NCI-H82 (cell line): ENCODE data around the gene UBR3.
A peak's percentile ranks its signal among the peaks of the same experiment; 100 is the strongest.
"Not testable (repeated sequence)": the region's sequence is repeated elsewhere in the genome, so short reads cannot be mapped to it uniquely, and the experiment has no call there.

ENCODE experiments used
- DNase-seq: peaks from one replicate; lab custom pipeline; 2025; lab: John Stamatoyannopoulos, UW

The UBR3 gene

DNA sequence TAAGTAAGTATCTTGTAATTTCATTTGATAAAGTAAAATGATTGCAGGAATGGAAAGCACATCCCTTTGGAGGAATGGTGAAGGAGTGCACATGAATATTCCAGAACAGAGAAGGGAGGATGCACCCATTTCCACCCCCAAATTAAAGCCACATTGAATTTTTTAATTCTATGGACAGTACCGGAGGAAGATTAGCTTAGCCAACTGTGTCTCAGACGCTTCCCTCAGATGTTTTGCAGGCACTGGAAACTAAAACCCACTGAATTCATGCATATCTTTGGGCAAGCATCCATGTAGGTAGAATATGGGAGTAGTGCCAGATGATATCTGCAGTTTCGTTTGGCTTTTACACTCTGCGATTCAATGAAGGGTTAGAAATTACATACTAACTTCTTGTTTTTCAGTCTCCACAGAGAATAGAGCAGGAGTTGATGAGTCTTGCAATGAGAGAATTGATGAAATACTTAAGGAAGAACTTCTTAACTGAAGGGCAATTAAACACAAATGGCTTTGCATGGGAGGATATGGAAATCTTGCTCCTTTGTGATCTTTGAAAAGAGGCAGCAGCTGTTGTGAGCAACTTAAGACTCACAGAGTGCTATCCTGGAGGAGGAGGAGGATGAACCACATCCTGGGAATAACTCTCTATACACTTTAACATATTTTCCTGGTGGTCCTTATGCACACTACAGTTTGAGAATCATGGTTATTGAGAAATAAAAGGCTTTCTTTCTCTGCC is 279.0 kb downstream of the UBR3 start:
- no peak for DNase-seq

DNA sequence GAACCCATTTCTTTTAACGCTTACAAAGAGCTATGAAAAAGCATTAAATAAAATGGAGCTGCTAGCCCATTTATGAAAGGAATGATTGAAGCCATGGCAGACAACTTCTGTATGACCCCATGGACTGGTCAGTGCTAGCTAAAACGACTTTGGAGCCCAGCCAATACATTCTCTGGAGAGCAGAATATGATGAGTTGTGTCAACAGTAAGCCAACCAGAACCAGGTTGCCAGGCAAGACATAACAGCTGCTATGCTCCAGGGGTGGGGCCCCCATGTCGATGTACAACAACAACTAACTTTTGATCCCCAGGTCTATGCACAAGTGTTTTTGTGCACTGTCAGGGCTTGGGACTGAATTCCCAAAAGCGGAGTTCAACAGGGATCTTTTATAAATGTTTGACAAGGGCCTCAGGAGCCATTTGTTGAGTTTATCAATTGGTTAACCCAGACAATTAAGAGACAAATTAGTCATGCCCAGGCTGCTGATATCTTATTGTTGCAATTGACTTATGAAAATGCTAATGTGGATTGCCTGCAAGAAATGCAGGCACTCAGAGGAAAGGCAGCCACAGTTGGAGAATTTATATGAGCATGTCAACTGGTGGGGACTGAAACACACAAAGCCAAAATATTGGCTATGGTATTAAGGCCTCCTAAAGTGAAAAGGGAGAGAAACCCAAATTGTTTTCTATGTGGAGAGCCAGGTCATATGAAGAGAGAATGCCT is 286.1 kb downstream of the UBR3 start:
- no peak for DNase-seq

DNA sequence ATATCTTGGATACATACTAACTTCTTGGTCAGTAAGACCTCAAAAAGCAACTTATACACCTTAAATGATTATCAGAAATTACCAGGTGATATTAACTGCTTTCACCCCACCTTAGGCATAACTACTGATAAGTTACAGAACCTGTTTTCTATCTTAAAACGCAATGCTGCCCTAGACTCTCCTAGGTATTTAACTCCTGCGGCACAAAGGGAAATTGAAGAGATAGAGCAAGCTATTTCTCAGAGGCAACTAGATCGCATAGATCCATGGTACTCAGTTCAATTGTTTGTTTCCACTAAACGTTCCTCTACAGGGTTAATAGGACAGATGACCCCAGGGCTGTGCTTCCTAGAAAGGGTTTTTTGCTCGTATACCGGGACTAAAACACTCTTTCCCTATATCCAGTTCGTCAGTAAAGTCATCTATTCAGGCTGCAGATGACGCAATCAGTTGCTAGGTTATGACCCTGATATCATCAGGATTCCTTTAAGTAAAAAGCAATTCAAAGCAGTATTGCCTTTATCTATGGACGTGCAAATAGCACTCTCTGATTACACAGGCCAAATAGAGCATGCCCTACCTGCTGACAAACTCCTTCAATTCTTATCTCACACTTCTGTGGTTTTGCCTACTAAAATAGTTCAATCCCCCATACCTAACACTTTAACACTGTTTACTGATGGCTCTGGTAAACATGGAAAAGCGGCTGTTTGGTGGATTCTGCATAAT is 288.4 kb downstream of the UBR3 start:
- DNase-seq, result no peak

DNA sequence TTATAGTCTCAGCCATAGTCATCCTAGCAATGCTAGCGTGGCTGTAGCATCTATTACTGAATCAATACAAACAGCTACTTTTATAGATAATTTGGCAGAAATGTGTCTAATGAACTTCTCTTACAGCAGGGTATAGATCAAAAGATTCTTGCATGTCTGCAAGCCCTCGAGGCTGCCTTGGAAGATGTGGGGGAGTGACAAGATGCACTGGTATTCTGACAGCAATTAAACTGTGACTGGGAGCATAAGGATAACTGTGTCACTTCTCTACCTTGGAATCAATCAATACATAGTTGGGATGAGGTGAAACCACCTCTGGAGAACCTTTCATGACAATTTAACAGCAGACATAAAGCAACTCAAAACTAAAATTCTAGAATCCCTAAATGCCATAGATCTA is 291.4 kb downstream of the UBR3 start:
- DNase-seq, result no peak

DNA sequence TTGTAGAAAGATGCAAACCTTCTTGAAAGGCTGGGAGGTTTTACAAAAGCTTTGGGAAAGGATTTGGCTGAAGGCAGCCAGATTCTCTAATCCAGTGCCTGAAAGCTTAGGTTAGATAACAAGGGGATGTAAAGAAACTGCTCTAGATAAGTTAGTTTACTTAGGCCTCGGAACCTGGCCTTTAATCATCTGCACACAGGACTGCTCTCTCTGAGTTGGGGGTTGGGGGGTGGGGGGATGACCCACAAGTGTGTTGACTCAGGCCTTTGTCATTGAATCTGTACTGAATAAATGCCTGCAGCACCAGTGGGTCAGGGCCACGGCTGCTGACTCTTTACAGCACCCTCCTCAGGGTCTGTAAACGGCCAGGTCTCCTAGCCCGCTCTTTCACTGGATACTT is 292.1 kb downstream of the UBR3 start:
- DNase-seq, result peak; percentile 15

DNA sequence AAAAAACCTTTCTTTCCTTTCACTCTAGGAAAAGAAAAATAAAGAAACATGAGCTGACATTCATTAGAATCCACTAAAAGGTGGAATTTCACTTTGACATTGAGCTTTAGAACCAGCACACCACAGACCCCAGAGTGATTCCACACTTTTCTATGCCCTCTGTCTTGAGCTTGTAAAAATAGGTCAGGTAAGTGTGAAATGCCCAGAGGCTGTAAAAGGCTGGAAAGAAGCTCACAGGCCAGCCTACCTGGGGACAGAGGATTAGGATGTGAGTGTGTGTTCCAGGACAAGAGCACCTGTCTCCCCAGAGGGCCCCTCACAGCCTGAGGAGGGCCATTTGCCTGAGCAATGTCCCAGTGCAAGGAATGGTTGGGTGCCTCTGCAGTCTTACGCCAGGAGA is 294.4 kb downstream of the UBR3 start:
- DNase-seq, result no peak

DNA sequence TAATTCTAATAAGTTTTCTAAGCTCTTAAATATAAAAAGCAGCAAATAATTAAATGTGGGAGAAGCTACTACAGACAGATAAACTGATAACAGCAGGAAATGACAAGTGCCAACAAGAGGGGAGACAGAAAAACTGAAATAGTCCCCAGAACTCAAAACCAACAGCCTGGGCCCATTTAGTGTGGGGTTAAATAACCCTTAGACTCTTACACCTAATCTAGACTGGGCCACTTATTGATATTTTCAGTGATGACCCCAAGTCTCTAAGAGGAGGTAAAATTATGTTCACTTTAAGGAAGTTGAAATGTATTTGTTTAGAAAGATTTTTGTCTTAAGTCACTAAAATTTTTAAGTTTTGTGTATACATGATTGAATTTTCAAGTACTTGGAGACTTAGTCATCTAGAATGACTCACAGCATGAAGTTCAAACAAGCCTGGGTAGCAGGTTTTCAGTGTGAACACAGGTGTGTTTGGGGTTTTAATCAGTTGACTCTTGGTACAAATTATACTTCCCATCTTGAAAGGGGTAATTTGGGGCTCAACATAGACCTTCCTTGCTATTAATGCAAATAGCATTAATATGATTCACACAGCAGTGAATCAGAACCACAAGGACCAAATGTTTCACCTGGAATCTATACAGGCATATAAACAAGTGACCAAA is 295.8 kb downstream of the UBR3 start:
- no peak for DNase-seq

DNA sequence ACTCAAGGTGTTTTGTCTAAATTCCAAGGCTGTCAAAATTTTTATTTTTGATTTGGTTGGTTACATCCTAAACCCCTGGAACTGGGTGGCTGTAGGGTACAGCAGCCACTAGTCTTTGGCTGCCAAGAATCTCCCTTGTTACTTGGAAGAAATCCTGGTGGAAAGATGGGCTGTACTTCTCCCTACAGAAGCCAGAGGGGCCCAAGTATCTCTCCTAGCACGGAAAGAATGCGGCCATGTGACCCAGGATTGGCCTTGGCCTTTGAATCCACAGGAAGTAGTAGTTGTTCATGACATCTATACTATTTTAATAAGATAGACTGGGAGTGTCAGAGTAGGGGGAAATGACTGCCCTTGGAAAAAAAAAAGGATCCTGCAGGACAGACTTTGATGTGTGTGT is 296.3 kb downstream of the UBR3 start:
- peak; percentile 6 for DNase-seq

DNA sequence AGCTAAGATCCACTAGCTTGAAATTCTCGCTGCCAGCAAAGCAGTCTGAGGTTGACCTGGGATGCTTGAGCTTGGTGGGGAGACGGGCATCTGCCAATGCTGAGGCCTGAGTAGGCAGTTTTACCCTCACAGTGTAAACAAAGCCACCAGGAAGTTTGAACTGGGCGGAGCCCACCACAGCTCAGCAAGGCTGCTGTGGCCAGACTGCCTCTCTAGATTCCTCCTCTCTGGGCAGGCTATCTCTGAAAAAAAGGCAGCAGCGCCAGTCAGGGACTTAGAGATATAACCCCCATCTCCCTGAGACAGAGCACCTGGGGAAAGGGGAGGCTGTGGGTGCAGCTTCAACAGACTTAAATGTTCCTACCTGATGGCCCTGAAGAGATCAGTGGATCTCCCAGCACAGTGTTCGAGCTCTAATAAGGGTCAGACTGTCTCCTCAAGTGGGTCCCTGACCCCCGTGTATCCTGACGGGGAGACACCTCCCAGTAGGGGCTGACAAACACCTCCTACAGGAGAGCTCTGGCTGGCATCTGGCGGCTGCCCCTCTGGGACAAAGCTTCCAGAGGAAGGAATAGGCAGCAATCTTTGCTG is 299.0 kb downstream of the UBR3 start:
- DNase-seq, result not testable (repeated sequence)
